GM18498 (cell line): ENCODE measurements around the gene COL15A1.

Source experiments
- ATAC-seq: cut with Tn5 transposase; IDR thresholded peaks from one replicate; pipeline ENCODE4 v1.9.1; 2021; ENCODE audit warnings: mild to moderate bottlenecking, moderate library complexity; ENCODE audit not compliant: unreplicated experiment

The COL15A1 gene

DNA sequence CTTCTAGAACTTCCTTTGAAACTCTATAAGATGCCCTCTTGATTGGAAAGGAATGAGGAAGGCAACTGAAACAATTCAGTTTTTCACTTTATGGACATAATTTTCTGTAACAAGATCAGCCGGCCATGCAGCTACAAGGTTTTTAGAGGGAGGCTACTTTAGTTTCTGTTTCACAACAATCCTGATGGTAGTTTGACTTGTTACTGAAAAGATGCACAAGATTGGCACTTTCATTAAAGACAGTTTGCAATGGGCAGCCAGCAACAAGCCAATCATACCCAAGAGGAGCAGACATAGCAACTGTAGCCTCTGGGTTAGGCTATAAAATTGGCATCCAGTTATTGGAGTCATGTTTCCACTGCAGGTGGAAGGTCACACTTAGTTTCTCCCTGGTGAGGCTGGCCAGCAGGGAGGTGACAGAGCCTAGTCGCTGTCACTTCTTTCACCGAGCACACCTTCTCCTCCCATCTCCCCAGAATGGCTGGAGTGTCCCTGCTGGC lies 87.0 kb downstream of the COL15A1 start:
- ATAC-seq = no peak

DNA sequence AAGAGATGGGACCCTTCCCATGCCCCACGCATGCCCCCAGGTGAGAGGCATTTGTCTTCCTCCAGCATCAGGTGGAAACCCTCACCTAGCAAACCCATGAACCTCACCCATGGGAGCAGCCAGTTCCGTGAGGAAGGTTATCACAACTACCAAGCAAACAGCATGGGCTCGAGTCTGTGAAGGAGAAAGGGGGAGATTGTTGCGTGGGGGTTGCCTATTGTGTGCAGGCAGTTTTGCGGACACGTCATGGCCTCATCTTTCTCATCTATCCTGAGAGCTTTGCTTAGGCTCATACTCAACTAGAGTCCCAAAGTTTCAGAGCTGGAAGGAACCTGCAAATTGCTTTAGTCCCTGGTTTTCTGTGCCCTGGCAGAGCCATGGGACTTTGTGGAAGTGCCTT lies 87.6 kb downstream of the COL15A1 start:
- ATAC-seq = no peak

DNA sequence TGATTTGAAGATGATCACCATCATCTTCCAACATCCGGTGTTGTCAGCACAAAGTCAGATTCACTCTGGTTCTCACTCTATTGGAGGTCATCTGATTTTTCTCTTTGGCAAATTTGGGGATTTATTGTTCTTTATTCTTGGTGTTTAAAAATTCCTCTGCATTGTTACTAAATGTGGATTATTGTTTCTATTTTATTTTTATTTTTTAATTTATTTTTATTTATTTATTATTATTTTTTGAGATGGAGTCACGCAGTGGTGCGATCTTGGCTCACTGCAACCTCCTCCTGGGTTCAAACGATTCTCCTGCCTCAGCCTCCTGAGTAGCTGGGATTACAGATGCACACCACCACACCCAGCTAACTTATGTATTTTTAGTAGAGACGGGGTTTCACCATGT lies 88.3 kb downstream of the COL15A1 start:
- ATAC-seq = no peak

DNA sequence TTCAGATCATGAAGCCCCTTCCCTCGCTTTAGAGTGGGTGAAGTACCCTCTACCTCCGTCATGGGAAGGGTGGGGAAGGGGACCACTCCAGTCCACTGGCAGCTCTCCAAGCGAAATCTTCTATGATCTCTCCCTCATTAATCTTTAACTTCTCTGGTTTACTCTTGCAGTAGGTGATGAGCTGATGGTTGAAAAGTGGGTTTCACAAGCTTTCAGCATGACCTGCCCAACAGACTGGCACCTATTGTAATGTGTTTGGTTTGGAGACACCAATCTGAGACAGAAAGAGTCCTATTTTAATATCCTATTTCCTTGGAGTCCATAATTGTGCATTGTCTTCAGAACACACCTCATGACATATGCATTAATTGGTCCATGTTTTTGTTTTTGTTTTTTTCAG lies 90.4 kb downstream of the COL15A1 start:
- ATAC-seq = no peak

DNA sequence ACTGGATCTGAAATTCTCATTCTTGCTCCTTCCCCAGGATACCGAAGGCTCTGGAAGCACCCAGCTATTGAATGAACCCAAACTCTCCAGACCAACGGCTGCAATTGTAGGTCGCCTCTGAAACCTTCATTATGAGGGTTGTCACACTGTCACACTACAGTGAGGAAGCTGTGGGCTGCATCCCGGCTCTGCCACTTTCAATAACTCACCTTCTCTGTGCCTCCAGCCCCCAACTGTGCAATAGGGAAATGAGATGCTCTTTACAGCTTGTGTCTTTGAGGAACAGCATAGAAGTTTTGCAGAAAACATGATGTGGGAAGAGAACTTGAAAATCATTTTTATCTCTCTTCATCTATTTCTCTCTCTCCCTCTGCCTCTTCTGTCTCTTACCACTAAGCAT lies 91.6 kb downstream of the COL15A1 start:
- ATAC-seq = no peak

DNA sequence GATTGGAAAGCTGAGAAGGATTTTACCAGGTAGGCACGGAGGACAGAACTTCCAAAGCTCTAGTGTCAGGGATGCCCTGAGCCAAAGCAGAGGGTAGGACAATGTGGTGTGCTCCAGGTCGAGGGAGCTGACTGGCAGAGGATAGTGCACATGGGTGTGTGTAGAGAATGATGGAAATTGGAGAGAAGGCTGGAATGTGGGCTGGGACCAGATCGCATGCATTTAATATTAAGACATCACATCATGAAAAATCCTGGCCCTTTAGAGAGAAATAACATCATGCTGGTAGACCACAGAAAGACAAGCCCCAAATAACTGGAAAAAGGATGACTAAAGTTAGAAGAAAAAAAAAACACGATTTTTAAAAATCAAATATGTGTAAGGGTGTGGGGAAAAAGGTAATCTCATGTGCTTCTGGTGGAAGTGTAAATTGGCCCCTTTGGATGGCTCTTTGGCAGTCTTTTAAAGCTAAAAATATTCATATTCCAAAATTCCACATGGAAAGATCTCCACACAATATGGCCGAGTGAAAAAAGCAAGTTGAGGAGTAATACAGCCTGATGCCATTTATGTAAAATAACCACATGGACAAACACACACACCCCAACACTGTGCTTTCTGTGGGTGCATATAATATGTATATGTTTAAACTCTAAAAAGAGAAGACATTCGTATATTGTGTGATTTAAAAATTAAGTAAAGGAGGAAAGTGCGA lies 94.2 kb downstream of the COL15A1 start:
- no peak for ATAC-seq

DNA sequence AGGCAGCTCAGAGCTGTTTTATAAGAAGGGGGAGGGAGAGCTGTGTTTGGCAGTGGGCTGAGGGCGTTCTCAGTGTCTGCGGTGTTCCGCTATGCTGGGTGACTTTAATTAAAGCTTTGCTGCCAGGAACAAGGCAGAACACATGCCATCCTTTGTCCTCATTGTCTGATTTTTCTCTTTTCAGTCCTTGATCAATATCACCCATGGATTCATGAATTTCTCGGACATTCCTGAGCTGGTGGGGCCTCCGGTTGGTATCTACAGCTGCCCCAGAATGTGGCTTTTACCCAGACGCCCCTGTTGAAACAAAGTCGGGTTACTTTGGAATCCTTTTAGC lies 94.7 kb downstream of the COL15A1 start:
- ATAC-seq = no peak

DNA sequence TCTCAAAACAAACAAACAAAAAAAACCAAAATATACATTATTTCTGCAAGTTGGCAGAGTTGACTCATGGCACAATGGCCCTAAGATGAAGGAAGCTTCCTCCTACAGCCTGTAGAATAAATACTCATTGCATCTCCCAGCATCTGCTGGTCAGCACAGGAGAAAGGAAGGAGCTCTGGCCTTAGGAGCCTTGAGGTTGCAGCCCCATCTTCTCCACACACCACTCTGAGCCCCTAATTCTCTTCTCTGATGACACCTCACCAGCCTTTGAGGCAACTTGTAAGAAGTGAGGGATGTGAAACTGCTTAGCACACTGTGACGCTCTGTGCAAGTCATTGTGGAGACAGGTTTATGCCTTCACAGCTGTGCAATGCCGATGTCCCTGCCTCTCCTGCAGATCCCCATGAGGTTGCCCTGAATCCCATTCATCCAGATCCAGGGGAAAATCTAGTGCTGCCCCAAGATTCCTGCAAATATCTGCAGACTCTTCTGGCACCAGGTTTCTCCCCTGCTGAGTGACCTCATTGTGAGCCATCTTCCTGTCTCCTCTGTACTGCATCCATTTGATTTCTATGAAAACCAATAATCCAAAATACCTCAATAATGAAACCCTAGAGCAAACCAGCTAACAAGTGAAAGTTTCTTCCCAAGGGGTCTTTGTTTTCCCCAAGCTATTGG lies 95.9 kb downstream of the COL15A1 start:
- ATAC-seq = peak; percentile 76

DNA sequence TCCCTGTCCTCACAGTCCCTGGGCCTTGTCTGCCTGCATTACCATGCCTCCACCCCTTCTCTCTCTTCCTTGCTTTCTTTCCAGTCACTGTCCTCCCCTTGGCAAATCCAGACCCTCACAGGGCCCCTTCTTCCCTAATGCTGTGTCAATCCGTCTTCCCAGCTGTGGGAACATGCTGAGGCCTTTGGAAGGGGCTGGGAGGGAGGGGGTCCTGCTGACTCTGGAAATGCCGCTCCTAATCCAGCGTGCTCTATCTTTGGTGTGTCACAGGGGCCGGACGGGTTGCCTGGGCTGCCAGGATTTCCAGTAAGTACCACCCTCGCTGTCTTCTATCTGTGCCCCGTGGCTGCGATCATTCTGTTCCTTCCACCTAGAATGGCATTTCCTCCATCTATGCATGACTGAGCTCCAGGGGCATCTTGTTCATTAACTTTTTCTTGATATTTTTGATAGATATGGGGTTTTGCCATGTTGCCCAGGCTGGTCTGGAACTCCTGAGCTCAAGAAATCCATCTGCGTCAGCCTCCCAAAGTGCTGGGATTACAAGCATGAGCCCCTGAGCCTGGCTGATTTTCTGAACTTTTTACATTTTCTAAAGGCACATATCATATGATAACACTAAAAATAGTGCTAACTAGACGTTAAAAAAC lies 96.7 kb downstream of the COL15A1 start:
- ATAC-seq = no peak

DNA sequence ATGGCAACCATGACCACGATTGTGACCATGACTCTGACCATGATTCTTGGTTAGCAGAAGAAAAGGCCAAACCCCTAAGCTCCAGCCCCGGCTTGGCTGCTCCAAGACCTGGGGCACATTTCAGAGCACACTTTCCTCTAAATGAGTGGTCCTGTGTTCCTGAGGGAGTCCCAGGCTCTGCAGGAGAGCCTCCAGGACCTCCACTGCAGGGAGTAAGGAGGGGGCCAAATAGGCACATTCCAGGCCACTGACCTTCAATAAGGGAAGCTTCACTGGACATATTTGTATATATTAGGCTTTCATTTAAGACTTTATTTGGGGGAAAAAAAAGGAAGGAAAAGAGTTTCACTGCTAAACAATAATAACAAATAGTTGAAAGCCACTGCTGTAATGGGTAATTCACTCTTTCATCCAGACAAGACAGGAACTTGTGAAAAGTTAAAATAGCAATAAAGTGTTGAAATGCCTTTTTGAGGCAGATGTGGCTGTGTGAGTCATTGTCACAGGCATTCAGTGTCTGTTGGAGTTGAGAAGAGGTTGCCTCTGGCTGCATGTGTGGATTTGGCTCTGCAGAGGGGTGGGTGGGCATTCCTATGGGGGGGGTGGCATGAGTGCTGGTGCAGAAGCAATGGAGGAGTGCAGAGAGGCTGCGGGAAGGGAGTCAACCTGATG lies 97.3 kb downstream of the COL15A1 start:
- no peak for ATAC-seq

DNA sequence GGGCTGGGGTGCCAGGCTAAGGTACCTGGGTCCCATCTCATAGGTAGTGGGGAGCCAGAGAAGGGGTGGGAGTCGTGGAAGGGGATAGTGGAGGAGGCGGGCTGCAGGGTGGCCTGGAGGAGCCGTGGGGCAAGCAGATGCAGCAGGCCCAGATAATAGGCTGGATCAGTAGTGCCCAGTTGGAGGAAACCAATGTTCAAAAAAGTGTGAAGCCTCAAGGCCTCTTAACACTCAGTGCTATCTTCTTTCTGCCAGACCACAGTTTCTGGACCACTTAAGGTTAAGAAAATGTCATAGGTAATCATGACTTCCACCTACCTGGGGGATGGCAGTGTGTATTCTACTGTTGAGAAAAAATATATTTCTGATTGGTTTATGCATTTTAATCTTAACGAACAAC lies 97.9 kb downstream of the COL15A1 start:
- ATAC-seq = no peak

DNA sequence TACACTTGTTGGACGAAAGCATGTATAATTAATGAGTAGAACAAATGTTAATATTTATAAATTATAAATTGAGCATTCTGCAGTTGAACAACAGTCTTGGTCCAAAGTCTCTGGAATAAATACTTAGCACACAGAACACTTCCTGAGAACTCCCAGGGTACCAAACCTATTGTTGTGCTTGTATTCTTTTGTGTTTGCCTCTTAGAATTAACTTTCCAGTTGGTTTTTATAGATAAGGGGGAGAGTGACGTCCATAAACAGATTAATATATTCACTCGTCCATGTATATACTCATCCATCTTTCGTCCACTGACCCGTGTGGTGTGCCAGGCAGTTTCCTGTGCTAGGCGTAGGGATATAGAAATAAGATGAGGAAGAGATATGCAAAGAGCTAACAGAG lies 98.9 kb downstream of the COL15A1 start:
- no peak for ATAC-seq

DNA sequence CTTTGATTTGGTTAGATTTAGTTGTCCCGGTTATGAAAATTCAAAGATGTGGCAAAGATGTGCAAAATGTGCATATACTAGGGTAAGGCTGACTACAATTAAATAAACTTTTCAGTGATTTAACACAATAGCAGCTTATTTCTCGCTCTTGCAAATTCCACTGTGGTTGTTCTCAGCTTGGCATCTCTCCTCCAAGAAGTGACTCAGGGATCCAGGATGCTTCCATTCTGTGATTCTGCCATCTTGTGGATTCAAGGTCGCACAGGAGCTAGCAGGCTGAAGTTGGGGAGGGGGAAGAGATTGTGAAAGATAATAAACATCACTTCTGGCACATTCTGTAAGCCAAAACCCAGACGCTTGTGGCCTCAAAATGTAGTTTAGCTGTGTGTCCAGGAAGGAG lies 101.1 kb downstream of the COL15A1 start:
- ATAC-seq = no peak

DNA sequence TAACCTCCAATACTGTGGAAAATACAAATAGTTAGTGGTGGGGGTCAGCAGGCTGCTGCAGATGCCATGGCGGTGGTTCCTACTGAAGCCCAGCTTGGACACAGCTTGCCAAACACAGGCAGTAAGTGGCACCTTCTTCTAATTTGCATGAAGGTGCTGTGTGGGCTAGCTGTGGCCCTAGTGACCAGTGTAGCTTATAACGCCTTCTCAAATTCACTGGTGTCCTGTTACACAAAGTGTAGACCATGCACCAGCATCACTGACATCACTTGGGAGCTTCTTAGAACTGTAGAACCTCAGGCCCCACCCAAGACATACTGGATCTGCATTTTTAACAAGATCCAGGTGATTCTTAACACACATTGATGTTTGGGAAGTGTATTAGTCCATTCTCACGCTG lies 102.4 kb downstream of the COL15A1 start:
- ATAC-seq = no peak

DNA sequence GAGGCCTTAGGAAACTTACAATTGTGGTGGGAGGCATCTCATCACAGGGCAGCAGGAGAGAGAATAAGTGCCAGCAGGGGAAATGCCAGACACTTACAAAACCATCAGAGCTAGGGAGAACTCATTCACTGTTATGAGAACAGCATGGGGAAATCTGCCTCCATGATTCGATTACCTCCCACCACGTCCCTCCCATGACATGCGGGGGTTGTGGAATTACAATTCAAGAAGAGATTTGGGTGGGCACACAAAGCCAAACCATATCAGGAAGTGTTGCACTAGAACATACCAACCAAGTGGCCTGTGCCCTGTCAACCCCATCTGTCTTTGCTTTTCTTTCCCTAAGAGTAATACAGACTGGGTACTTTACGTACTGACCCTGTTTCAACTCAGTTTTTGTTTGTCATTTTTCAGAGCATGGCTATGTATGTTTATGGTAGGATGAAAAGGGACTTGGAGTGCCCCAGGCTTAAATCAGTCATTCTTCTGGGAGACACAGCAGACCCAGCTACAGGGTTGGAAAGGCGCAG lies 102.9 kb downstream of the COL15A1 start:
- ATAC-seq = no peak

DNA sequence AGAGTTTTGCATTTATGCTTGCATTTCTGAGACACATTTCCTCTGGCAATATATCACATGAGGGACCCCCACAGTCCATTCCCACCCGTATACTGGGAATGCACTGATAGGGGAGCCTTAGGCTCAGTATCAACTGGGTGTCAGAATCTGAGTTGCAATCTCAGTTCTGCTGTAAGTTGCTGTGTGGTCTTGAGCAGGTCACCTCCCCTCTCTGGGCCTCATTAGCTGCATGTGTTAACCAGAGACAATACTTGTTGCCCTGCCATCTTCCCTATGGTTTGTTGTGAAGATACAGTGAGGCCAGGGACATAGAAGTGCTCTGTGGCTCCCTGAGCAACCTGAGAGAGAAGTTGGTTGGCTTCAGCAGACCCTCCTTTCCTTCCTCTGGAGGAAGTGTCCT lies 105.5 kb downstream of the COL15A1 start:
- no peak for ATAC-seq

DNA sequence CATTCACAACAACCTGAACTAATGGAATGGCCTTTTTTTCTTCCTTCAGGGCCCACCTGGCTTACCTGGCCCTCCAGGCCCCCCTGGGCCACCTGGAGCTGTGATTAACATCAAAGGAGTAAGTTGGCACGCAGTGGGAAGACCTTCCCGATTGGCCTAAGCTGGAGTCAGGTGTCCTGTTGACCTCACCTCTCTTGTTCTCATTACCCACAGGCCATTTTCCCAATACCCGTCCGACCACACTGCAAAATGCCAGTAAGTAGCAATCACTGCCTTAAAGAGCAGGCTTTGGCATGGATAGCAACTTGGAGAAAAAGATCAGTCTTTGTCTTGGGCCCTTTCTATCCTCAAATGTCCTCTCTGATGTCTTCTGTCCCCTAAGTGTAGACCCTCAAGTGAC lies 105.9 kb downstream of the COL15A1 start:
- no peak for ATAC-seq

DNA sequence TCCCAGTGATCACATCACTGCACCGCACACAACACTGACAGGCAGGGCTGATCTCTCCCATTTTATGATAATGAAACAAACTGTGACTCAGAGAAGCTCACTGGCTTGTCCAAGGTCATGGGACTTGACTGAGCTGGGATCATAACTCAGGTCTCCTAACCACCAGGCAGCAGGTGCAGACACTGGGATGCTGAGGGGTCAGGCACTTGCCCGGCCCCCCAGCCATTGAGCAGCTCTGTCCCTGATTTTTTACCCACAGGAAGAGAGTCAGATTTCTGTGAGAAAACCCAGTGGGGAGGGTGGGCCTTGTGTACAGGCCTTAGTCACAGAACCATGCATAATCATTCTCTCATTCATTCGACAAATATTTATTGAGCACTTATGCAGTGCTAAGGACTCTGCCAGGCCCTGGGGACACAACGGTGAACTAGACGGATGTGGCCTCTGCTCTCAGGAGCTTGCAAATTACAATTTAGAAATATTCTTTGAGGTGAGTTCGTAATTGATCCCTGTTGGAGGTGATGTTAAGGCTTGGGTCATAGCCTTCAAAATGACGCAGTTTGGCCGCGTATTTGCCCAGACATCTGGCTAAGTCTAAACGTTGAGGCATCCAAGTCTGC lies 106.7 kb downstream of the COL15A1 start:
- ATAC-seq = no peak

DNA sequence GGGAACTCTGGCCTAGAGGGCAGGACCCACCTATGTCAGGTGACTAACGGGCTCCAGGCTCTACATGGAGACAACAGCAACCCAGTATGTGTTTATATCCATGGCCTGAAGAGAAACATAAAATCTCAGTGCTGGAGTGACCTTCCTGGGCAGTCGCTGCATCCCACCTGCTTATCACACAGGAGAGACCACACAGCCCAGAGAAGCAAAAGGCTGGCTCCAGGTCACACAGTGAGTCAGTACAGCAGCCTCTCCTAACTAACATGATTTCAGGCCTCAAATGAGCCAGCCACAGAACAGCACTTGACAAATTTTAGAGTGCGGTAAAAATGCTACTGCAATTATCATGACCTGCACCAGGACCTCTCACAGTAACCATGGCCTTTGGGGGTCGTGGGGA lies 107.2 kb downstream of the COL15A1 start:
- ATAC-seq = no peak

DNA sequence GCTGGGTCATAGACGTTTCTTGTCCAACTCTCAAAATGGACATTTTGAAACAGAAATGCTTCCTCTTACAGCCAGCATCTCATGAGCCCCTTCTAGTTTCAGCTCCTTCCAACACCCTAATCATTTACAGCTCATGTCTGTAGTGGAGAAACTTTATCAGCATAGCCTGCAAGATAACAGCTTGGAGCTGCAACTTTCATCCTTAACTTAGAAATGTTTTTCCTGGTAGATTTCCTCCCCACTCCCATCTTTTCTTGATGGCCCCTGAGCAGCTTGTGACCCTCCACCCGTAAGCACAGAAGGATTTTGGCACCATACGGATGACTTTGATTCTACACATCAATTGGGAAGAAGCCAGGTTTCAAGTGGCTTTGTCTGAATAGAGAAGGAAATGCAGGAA lies 107.7 kb downstream of the COL15A1 start:
- no peak for ATAC-seq

DNA sequence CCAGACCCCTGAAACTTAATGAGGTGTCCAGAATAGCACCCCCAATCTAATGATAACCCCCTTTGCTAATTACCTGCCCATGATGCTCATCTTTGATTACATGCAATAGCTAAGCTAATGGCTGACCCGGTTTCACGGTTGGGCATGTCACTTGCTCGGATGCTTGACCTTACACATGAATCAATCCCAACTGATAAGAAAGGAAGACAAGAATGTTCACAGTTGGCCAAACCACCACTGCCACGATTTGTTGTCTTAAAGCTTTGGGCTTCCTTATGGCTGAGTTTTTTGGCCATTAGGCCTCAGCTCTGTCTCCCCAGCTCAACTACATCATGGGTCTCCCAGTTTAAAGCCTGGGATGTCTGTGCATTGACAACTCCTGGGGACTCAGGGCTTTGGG lies 108.1 kb downstream of the COL15A1 start:
- ATAC-seq = no peak
